ENCODE data around the gene IFT74. TPM values are rescaled to one million over a fixed set of nuclear protein-coding genes. Genes with fewer than 3 reads are reported as not detected.
A peak's percentile ranks its signal among the peaks of the same experiment; 100 is the strongest.

Gene IFT74
- total and polyA plus RNA-seq, 10 of the 15 experiments (the other 5 are each of a cell fraction or from before 2014, with no cell fraction given), result 7.6 to 15.4 (median 12.3) TPM

DNA sequence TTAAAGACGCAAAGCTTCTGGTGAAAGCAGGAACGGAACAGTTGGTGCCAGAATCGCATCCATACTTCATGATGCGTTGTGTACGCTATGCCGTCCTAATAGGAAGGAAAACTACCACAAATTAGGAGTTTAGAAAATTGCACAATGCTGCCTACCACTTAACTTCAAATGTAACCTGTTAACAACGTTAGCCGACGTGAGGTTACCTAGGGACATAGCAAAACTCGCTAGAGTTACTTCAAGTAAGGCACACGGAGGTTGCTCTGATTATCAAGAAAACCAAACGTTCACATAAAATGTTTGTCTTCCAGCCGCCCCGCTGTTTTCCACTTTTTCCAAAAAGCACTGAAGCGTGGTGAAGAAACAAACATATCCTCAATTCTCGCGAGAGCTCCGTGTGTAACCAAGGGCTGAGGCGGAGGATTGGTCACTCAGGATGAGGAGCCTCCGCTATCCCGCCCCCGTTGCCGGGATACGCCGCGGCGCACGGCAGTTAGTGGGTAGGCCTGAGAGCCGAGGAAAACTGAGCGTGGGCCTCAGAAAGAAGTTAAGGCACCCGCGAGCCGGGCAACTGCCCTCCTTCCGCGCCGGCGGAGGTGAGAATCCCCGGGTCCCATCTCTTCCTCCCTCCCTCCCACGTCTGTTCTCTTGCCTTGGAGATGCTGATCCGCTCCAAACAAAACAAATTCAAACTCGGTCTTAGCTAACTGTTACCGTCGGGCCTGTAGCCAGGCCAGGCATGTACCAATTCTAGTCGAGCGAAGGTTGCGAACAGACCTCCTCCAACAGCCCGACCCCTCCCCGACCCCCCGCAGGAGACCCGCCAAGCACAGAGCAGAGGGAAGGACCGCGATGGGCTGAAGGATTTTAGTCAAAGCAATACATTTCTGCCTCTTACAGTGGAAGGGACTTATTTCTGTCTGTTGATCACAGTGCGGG is at the start of gene IFT74 (continued):
- TF ChIP-seq, protein P1, sequence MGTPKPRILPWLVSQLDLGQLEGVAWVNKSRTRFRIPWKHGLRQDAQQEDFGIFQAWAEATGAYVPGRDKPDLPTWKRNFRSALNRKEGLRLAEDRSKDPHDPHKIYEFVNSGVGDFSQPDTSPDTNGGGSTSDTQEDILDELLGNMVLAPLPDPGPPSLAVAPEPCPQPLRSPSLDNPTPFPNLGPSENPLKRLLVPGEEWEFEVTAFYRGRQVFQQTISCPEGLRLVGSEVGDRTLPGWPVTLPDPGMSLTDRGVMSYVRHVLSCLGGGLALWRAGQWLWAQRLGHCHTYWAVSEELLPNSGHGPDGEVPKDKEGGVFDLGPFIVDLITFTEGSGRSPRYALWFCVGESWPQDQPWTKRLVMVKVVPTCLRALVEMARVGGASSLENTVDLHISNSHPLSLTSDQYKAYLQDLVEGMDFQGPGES (IDR thresholded peaks at IDR 0.05), result no peak
- TF ChIP-seq NBN (IDR thresholded peaks at IDR 0.05) (0 out of 2 replicates have a peak, but pooled peaks have one; percentile 61), NFXL1 (IDR thresholded peaks at IDR 0.05; ENCODE audit: borderline replicate concordance) (no peak), ASH2L (IDR thresholded peaks at IDR 0.05; ENCODE audit: borderline replicate concordance, low read depth) (no peak), MTA3 (IDR thresholded peaks at IDR 0.05; ENCODE audit: borderline replicate concordance, low read length) (no peak), RB1 (IDR thresholded peaks at IDR 0.05; ENCODE audit: borderline replicate concordance) (no peak), BHLHE40 (IDR thresholded peaks at IDR 0.05; ENCODE audit: borderline replicate concordance in 1 of 2, low read depth in 2 of 2, low read length in 1 of 2) (peak in 1 of 2 experiments; percentile 14; a peak in 1 of 4 replicates), SMAD1 (IDR thresholded peaks at IDR 0.05; ENCODE audit: low read depth, partially characterized antibody) (no peak), MEF2B (IDR thresholded peaks at IDR 0.05; ENCODE audit: partially characterized antibody, poor library complexity, severe bottlenecking) (no peak), PAX5 (IDR thresholded peaks at IDR 0.05; ENCODE audit: borderline replicate concordance, low read depth, low read length) (peak; percentile 91), CHD2 (IDR thresholded peaks at IDR 0.05; ENCODE audit: borderline replicate concordance, low read depth, low read length) (peak; percentile 98), MTA2 (IDR thresholded peaks at IDR 0.05; ENCODE audit: low read depth) (no peak), ZZZ3 (IDR thresholded peaks at IDR 0.05; ENCODE audit: control insufficient read depth, insufficient read length, low read depth) (no peak), SMAD5 (IDR thresholded peaks at IDR 0.05; ENCODE audit: low read depth) (no peak), BACH1 (IDR thresholded peaks at IDR 0.05; ENCODE audit: borderline replicate concordance) (peak; percentile 32; the same call in 1 of the 2 replicates), KDM1A (IDR thresholded peaks at IDR 0.05; ENCODE audit: borderline replicate concordance) (no peak), SREBF2 (IDR thresholded peaks at IDR 0.05; ENCODE audit: low read length) (no peak), POLR2AphosphoS5 (IDR thresholded peaks at IDR 0.05; ENCODE audit: low read length) (peak; percentile 54; the same call in 1 of the 2 replicates)
- TF ChIP-seq, protein P2, sequence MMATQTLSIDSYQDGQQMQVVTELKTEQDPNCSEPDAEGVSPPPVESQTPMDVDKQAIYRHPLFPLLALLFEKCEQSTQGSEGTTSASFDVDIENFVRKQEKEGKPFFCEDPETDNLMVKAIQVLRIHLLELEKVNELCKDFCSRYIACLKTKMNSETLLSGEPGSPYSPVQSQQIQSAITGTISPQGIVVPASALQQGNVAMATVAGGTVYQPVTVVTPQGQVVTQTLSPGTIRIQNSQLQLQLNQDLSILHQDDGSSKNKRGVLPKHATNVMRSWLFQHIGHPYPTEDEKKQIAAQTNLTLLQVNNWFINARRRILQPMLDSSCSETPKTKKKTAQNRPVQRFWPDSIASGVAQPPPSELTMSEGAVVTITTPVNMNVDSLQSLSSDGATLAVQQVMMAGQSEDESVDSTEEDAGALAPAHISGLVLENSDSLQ (IDR thresholded peaks at IDR 0.05), result peak; percentile 78
- TF ChIP-seq, protein P3, sequence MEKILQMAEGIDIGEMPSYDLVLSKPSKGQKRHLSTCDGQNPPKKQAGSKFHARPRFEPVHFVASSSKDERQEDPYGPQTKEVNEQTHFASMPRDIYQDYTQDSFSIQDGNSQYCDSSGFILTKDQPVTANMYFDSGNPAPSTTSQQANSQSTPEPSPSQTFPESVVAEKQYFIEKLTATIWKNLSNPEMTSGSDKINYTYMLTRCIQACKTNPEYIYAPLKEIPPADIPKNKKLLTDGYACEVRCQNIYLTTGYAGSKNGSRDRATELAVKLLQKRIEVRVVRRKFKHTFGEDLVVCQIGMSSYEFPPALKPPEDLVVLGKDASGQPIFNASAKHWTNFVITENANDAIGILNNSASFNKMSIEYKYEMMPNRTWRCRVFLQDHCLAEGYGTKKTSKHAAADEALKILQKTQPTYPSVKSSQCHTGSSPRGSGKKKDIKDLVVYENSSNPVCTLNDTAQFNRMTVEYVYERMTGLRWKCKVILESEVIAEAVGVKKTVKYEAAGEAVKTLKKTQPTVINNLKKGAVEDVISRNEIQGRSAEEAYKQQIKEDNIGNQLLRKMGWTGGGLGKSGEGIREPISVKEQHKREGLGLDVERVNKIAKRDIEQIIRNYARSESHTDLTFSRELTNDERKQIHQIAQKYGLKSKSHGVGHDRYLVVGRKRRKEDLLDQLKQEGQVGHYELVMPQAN (conservative IDR thresholded peaks at IDR 0.05), result peak; percentile 61
- TF ChIP-seq, protein P4, sequence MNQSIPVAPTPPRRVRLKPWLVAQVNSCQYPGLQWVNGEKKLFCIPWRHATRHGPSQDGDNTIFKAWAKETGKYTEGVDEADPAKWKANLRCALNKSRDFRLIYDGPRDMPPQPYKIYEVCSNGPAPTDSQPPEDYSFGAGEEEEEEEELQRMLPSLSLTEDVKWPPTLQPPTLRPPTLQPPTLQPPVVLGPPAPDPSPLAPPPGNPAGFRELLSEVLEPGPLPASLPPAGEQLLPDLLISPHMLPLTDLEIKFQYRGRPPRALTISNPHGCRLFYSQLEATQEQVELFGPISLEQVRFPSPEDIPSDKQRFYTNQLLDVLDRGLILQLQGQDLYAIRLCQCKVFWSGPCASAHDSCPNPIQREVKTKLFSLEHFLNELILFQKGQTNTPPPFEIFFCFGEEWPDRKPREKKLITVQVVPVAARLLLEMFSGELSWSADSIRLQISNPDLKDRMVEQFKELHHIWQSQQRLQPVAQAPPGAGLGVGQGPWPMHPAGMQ (IDR thresholded peaks at IDR 0.05; ENCODE audit: borderline replicate concordance), result peak; percentile 75
- TF ChIP-seq, protein P5, sequence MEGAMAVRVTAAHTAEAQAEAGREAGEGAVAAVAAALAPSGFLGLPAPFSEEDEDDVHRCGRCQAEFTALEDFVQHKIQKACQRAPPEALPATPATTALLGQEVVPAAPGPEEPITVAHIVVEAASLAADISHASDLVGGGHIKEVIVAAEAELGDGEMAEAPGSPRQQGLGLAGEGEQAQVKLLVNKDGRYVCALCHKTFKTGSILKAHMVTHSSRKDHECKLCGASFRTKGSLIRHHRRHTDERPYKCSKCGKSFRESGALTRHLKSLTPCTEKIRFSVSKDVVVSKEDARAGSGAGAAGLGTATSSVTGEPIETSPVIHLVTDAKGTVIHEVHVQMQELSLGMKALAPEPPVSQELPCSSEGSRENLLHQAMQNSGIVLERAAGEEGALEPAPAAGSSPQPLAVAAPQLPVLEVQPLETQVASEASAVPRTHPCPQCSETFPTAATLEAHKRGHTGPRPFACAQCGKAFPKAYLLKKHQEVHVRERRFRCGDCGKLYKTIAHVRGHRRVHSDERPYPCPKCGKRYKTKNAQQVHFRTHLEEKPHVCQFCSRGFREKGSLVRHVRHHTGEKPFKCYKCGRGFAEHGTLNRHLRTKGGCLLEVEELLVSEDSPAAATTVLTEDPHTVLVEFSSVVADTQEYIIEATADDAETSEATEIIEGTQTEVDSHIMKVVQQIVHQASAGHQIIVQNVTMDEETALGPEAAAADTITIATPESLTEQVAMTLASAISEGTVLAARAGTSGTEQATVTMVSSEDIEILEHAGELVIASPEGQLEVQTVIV (IDR thresholded peaks at IDR 0.05; ENCODE audit: borderline replicate concordance, partially characterized antibody), result no peak

All from GM12878 (cell line).